Heart left ventricle (tissue), 13 donors: ENCODE measurements around the gene FBXL17.

Source experiments
- CTCF ChIP-seq, 12 donors: fragments of 200-600 bp; sonication (generic) in 4 of 12; IDR thresholded peaks; one replicate each; pipeline versions ENCODE4 v1.5.0 to v1.8.0; 2018 to 2022; ENCODE audit warnings: antibody characterized with exemption in 12 of 12, mild to moderate bottlenecking in 5 of 12
- POLR2A ChIP-seq, 2 donors: fragments of 450-650 bp; IDR thresholded peaks; one replicate each; pipeline ENCODE4 v1.6.1; 2017; ENCODE audit warnings: antibody characterized with exemption in 2 of 2, mild to moderate bottlenecking in 2 of 2, moderate library complexity in 2 of 2
- donor health status: ischemic (EF 13 %, LVEDD 7.1; RV severe dilation, severe dysfunction).
- donor health status: DM: no; HTN: yes; CAD: no.
- donor health status: DM: no; HTN: no; CAD: no.
- donor health status: ischemic (EF 25% LVEDD 6.9; RV normal size, moderate dysfunction).
- donor health status: ischemic (EF 25% LVEDD 5.7; RV mildly dilated, moderate dysfunction).
- donor health status: ischemic (EF 35%, LVEDD 5.7; RV mildly dilated, moderate dysfunction).
- donor health status: nonischemic (EF 11% LVEDD 7.7; RV severe dilation, severe dysfunction).
- donor health status: DM: yes; HTN: yes; CAD: no.
- donor health status: PGD.
- donor health status: ischemic (EF 29% LVEDD 5.4; RV normal size, mild dysfunction).
- donor health status: nonischemic (EF 23%, LVEDD 6.1; RV moderate dilation, normal function).

- no peak for TF ChIP-seq CTCF (IDR thresholded peaks at IDR 0.05)
- TF ChIP-seq POLR2A (IDR thresholded peaks at IDR 0.05) = no peak
Observed at GRCh38 chr5:108212775-108213346, 169.0 kb downstream of the FBXL17 start.
